Medulla oblongata (tissue), 1 donor: ENCODE results near the gene CBX3.
"Not testable (repeated sequence)": the region's sequence is repeated elsewhere in the genome, so short reads cannot be mapped to it uniquely, and the experiment has no call there.

Experiments used
- DNase-seq: peaks from one replicate; pipeline ENCODE4 v3.0.0-alpha.2; 2015; ENCODE audit errors: extremely low spot score

The CBX3 gene

DNA sequence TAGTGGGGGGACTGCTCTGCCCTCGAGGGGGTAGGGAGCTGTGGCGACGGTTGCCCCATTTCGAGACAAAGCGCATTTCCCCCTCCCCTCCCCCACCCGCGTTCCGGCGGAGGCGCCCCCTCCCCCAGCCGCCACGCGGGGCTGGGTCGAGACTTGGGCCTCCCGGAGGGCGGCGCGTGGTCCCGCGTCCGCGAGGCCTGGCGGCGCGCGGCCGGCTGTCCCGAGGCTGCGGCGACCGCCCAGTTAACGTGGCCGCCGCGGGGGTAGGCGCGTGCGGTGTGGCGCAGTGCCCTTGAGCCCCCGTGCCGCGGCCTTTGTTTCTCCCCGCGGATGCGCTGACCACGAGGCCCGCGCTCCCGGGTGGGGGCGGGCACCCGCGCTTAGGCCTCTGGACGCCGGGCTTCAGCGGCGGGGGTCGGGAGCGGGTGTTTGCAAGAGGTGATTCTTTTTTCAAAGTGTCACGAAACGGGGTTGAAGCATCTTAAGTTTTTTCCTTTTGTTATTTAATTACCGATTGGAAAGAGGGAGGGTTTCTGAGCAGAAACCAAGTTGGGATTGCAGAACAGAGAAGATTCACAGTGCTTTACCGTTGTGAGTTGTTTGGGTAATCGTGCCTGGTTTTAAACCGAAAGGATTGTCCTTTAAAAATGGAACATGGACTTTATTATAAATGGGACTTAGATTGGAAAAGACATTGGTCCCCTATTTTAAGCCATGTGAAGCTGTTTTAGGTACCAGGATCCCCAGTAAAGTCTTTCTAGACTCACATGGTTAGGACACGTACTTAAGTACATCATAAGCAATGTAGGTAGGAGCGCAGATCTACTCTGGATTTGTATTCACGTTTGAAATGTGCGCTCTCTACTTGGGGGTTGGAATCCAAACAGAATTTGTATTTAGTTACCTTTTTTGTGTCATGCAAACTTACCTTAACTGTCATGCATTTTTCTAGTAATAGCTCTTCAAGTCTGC, 760 bp downstream of the CBX3 start:
- peak; percentile 76 for DNase-seq

GRCh38 chr7:26203016-26203415, 1.5 kb downstream of the CBX3 start:
- DNase-seq, result no peak

DNA sequence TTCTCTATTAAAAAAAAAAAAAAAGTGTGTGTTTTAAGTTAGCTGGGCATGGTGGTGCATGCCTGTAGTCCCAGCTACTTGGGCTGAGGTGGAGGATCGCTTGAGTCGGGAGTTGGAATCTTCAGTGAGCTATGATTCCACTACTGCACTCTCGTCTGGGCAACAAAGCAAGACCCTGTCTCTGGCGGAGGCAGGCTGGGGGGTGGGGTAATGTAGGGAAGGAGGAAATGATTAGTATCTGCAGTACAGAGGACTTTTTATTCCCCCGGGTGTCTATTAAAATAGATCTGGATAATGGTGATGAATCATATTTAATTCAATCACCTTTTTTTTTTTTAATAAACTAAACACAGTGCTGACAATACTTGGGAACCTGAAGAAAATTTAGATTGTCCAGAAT, 6.5 kb downstream of the CBX3 start:
- DNase-seq, result no peak

DNA sequence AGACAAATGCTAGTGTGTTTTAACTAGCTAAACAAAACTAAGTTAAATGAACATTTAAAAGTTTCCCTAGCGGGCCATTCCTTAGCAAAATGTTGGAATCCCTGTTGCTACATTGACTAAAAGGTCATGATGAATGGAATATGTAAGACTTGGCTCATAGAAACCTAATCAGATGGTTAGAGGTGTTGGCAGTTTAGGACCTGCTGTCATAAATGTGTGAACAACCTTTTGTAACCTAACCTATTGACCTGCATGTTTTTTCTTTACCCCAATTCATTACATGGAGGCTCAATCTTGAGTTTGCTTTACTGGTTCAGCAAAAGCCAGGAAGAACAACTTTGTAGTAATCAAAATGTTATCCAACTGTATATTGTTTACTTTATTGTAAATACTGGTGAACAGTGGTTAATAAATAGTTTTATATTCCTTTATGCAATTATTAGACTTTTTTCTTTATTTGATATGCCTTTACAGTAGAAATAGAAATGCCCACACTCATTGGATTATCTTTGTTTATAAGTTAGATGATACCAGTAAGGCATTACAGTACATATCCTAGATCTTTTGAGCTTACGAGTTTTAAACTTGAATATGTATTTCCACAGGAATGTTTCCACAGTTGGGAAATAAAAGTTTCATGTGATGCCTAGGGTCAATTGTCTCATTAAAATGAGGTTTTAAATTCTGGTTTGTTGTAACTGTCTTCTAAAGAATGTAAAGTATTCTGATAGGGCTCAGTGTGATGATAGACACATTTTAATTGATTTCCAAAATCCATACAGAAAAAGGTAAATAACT, 11.6 kb downstream of the CBX3 start:
- DNase-seq, result no peak

DNA sequence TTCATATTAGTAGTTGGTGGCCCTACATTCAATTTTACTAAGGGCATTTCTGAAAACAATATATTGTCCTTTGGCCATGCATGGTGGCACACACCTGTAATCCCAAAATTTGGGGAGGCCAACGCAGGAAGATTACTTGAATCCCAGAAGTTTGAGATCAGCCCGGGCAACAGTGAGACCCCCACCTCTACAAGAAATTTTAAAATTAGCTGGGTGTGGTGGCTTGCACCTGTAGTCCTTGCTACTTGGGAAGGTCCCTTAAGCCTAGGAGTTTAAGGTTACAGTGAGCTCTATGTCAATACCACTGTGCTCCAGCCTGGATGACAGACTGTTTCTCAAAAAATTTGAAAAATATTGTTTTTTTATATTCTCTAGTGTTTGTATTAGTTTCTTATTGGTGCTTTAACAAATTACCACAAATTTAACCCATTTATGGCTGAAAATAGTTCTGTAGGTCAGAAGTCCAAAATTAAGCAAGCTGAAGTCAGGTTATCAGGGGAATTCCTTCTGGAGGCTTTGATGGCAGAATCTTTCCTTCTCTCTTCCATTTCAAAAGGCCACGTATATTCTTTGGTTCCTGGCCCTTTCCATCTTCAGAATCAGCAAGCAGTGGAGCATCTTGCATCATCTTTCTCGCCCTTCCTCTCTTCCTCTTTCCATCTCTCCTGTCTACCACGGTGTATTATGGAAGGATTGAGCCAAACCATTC, 12.4 kb downstream of the CBX3 start:
- no peak for DNase-seq

GRCh38 chr7:26216049-26216448, 14.5 kb downstream of the CBX3 start:
- no peak for DNase-seq

DNA sequence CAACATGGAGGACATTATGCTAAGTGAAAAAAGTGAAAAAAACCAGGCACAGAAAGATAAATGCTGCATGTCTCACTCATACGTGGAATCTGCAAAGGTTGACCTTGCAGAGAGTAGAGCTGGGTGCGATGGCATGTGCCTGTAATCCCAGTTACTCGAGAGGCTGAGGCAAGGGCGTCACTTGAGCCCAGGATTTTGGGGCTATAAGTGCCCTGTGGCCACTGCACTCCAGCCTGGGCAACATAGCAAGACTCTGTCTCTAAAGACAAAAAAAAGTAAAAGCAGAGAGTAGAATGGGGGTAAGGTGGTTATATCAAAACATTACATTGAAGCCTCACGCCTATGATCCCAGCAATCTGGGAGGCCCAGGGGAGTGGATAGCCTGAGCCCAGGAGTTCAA, 22.8 kb downstream of the CBX3 start:
- DNase-seq, result no peak

DNA sequence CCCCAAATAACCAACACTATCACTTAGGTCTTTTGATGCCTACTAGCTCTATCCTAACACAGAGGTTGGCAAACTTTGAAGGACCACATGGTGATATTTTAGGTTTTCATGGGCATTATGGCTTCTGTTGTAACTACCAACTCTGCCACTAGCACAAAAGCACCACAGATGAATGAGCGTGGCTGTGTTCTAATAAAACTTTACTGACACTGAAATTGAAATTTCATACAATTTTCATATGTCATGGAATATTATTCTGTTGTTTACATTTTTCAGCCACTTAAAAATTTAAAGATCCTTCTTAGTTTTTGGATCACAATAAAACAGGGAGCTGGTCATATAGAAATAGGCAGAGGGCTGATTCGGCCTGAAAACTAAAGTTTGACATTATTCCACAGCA, 26.4 kb downstream of the CBX3 start:
- DNase-seq, result no peak

DNA sequence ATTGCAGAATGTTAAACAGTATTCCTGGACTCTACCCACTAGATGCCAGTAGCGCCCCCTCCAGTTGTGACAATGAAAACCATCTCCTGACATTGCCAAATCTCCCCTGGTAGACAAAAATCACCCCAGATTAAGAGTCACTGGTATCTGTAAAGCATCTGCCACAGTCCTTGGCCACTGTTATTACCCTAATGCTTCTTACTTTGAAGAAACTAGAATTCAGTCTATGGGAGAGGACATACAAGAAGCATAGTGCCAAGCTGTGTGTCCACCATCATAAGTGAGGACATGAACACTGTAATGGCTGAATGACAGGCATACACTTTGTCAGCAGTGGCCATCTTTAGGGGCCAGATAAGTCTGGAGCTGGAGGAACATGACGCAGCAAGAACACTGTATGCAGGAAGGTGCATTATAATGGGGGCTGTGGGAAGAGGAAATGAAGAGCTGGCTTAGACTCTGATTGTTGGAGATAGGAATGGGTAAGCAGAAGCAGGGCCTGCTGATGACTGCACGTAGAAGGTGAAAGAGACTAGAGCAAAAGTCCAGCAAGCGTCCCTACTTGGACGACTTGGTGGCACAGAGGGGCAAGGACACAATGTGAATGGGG, 32.5 kb downstream of the CBX3 start:
- DNase-seq, result no peak

GRCh38 chr7:26237035-26237807, 35.7 kb downstream of the CBX3 start:
- no peak for DNase-seq

DNA sequence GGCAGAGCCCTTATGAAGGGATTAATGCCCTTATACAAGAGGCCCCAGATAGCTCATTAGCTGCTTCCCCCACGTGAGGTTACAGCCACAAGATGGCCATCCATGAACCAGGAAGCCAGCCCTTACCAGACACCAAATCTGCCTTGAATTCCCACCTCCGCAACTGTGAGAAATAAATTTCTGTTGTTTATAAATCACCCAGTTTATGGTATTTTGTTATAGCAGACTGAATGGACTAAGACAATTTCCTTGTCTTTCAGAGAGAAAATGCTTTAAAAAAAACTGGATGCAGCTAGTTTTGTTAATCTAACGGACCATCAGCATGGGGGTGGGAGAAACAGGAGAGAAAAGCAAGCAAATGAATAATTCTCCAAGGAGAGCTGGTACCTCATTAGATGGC, 36.5 kb downstream of the CBX3 start:
- no peak for DNase-seq

GRCh38 chr7:26245150-26245549, 43.6 kb downstream of the CBX3 start:
- DNase-seq, result no peak

- no peak for DNase-seq
Observed at GRCh38 chr7:26250239-26250638, 48.7 kb downstream of the CBX3 start.

- not testable (repeated sequence) for DNase-seq
Observed at GRCh38 chr7:26261866-26262265, 60.3 kb downstream of the CBX3 start.
